ENCODE measurements around the gene POU5F1.

- TF ChIP-seq CTCF (IDR thresholded peaks at IDR 0.05; ENCODE audit: poor library complexity, severe bottlenecking) = no peak
- TF ChIP-seq EP300 (conservative IDR thresholded peaks at IDR 0.05; ENCODE audit: poor library complexity, severe bottlenecking) = no peak
- TF ChIP-seq POLR2AphosphoS5 (IDR thresholded peaks at IDR 0.05) = no peak
- TF ChIP-seq RAD21 (conservative IDR thresholded peaks at IDR 0.05) = no peak
- no peak for TF ChIP-seq MXI1 (conservative IDR thresholded peaks at IDR 0.05; ENCODE audit: poor library complexity, severe bottlenecking)
- TF ChIP-seq EZH2 (IDR thresholded peaks at IDR 0.05; ENCODE audit: borderline replicate concordance, insufficient read depth, low read length, poor library complexity, severe bottlenecking) = no peak
- TF ChIP-seq, protein P1, sequence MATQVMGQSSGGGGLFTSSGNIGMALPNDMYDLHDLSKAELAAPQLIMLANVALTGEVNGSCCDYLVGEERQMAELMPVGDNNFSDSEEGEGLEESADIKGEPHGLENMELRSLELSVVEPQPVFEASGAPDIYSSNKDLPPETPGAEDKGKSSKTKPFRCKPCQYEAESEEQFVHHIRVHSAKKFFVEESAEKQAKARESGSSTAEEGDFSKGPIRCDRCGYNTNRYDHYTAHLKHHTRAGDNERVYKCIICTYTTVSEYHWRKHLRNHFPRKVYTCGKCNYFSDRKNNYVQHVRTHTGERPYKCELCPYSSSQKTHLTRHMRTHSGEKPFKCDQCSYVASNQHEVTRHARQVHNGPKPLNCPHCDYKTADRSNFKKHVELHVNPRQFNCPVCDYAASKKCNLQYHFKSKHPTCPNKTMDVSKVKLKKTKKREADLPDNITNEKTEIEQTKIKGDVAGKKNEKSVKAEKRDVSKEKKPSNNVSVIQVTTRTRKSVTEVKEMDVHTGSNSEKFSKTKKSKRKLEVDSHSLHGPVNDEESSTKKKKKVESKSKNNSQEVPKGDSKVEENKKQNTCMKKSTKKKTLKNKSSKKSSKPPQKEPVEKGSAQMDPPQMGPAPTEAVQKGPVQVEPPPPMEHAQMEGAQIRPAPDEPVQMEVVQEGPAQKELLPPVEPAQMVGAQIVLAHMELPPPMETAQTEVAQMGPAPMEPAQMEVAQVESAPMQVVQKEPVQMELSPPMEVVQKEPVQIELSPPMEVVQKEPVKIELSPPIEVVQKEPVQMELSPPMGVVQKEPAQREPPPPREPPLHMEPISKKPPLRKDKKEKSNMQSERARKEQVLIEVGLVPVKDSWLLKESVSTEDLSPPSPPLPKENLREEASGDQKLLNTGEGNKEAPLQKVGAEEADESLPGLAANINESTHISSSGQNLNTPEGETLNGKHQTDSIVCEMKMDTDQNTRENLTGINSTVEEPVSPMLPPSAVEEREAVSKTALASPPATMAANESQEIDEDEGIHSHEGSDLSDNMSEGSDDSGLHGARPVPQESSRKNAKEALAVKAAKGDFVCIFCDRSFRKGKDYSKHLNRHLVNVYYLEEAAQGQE (IDR thresholded peaks at IDR 0.05; ENCODE audit: borderline replicate concordance) = no peak
- TF ChIP-seq TAF1 (IDR thresholded peaks at IDR 0.05; ENCODE audit: low read depth) = no peak
Measured at GRCh38 chr6:31114541-31114878, 56.0 kb downstream of the POU5F1 start, which contains the start of gene PSORS1C1.

Data from neural cell (in vitro differentiated cells).